ENCODE measurements around the gene SBSN.

DNA sequence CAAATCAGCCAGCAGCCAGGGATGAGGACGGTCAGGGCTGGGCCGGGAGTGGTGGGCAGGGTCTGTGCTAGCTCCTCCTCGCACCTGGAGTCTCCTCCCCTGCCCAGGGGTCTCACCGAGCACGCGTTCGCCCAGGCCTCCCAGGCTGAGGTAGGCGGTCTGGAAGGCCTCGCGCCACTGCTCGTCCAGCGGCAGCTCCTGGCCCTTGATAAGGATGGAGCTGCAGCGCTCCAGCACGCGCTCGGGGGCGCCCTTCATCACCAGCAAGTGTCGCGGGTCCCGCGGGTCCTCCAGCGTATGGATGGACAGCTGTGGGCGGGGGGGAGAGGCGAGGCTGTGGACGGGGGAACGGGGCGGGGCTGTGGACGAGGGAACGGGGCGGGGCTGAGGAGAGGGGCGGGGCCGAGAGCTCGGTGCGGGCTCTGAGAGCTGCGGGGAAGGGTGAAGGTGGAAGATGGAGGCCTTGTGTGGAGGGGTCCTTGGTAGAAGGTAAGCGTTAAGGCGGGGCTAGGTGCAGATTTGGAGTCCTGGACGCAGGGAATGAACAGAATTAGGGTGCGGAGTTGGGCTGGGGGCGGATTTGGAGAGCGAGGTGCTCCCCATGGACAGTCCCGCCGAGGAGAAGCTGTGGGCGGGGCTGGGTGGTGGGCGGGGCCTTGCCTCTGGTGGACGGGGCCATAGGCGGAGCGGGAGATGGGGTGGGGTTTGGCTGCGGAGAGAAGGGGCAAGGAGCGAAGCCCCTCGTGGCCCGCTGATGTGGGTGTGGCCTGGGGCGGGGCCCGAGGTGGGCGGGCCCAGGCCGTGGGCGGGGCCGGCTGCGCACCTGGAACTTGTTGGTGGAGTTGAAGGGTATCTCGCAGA, 29.7 kb upstream of the SBSN start:
- TF ChIP-seq, protein P1, sequence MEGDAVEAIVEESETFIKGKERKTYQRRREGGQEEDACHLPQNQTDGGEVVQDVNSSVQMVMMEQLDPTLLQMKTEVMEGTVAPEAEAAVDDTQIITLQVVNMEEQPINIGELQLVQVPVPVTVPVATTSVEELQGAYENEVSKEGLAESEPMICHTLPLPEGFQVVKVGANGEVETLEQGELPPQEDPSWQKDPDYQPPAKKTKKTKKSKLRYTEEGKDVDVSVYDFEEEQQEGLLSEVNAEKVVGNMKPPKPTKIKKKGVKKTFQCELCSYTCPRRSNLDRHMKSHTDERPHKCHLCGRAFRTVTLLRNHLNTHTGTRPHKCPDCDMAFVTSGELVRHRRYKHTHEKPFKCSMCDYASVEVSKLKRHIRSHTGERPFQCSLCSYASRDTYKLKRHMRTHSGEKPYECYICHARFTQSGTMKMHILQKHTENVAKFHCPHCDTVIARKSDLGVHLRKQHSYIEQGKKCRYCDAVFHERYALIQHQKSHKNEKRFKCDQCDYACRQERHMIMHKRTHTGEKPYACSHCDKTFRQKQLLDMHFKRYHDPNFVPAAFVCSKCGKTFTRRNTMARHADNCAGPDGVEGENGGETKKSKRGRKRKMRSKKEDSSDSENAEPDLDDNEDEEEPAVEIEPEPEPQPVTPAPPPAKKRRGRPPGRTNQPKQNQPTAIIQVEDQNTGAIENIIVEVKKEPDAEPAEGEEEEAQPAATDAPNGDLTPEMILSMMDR (IDR thresholded peaks at IDR 0.05): no peak
- TF ChIP-seq POLR2A (IDR thresholded peaks at IDR 0.05; ENCODE audit: low read depth) (no peak), POLR2AphosphoS5 (IDR thresholded peaks at IDR 0.05) (no peak)
